Measurements from ENCODE around the gene KCTD11.

The KCTD11 gene

DNA sequence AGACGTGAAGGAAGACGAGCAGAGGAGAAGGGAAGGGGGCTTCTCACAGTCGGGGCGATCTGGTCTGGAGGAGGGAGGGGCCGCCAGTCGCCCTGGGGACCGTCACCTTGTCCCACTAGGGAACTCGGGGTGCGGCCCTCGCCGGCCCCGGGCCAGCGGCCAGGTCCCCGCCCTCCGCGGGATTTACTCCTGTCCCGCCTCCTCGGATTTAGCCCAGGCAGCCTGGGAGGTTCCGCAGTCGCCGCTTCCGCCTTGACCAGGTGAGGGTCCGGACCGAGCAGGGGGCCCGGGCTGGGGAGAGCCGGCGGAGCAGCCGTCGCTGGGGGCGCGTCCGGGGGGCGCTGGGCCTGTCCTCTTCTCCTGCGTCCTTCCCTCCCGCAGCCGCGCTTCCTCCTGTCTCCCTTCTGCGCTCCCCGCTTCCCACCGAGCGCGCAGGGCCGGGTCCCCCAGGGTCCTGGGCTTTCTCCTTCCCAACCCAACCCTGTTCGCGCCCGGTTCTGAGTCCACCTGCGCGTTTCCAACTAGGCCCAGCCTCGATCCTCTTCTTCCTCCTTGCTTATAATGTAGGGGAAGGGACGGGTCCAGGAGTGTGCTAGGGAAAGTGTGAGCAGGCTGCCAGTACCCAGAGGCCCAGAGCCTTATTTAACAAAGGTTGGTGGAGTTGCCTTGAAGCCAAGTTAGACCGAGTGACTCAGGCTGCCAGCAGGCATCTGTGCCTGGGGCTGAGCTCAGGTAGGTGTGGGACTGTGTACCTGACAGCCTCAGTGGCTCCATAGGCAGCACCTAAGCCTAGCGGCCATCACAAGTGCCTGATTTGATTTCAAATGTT is 29.1 kb downstream of the KCTD11 start, which contains the start of gene TNK1:
TNK1 (plus strand) TSS at position 235 of the 829 bp plus-strand sequence. CDS start 1,838 bp downstream, outside the sequence.
- DNase-seq = no peak

DNA sequence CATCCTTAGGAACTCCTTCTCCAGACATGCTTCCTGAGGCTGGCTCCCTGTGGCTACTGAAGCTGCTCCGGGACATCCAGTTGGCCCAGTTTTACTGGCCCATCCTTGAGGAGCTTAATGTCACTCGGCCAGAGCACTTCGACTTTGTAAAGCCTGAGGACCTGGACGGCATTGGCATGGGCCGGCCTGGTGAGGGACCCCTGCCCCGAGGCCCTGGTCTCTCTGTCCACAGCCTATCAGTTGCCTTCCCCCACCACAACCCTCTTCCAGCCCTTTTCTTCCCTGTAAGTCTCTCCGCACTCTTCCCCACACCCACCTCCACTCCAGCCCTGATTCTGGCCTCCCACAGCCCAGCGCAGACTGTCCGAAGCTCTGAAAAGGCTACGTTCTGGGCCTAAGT is 30.9 kb downstream of the KCTD11 start:
- DNase-seq = no peak

DNA sequence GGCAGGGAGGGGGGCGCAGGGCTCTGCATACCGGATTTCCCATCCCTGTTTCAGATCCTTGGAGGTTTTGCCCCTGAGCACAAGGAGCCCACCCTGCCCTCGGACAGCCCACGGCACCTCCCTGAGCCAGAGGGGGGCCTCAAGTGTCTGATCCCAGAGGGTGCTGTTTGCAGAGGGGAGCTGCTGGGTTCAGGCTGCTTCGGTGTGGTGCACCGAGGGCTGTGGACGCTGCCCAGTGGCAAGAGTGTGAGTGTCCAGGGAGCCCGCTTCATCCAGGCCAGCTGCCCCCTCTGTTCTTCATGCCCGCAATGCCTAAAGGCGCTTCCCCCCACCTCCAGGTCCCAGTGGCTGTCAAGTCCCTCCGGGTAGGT is 31.4 kb downstream of the KCTD11 start:
- DNase-seq = no peak

DNA sequence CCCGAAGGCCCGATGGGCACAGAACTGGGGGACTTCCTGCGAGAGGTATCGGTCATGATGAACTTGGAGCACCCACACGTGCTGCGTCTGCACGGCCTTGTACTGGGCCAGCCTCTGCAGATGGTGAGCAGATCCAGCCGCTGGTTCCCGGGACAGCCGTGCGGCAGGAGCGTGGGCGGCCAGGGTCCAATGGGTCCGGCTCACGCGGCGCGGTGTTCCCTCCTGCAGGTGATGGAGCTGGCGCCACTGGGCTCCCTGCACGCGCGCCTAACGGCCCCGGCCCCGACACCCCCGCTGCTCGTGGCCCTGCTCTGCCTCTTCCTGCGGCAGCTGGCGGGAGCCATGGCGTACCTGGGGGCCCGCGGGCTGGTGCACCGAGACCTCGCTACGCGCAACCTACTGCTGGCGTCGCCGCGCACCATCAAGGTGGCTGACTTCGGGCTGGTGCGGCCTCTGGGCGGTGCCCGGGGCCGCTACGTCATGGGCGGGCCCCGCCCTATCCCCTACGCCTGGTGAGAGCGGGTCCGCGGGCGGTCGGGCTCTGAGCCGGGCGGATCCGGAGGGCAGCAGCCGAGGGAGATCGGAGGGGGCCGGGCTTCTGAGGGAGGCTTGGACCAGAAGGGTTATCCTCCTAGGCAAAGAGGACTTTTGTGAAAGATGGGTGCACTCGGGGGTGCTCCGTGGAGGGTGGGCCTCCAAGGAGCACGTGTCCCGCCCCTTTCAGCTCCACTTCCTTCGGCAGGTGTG is 32.0 kb downstream of the KCTD11 start:
- peak; percentile 26 for DNase-seq

DNA sequence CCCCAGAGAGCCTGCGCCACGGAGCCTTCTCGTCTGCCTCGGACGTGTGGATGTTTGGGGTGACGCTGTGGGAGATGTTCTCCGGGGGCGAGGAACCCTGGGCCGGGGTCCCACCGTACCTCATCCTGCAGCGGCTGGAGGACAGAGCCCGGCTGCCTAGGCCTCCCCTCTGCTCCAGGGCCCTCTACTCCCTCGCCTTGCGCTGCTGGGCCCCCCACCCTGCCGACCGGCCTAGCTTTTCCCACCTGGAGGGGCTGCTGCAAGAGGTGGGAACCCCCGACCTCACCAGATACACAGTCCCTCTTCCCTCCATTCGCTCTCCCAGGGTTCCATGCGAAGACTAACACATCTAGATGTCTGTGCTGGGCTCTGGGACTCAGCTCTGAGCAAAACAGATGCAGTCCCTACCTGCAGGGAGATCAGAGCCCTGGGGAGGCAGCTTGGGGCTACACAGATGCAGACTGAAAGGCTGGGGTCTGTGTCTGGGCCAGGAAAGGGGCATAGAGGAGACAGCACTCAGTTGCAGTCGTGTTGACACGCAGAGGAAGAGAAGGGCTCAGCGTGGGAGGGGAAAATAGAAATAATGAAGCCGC is 32.6 kb downstream of the KCTD11 start:
- DNase-seq = no peak

DNA sequence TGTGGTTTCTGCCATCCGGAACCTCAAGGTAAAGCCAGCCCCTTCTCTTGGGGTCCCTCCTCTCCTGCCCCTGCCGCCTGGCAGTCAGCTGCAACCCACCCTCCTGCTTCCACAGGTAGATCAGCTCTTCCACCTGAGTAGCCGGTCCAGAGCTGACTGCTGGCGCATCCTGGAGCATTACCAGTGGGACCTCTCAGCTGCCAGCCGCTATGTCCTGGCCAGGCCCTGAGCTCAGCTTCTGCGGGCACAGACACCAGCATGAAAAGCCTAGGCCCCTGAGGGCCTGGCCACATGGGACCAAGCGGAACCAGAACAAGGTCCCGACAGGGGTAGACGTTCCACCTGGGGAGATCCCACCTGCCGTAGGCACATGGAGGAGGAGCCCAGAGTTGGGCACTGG is 36.9 kb downstream of the KCTD11 start:
- DNase-seq = no peak

DNA sequence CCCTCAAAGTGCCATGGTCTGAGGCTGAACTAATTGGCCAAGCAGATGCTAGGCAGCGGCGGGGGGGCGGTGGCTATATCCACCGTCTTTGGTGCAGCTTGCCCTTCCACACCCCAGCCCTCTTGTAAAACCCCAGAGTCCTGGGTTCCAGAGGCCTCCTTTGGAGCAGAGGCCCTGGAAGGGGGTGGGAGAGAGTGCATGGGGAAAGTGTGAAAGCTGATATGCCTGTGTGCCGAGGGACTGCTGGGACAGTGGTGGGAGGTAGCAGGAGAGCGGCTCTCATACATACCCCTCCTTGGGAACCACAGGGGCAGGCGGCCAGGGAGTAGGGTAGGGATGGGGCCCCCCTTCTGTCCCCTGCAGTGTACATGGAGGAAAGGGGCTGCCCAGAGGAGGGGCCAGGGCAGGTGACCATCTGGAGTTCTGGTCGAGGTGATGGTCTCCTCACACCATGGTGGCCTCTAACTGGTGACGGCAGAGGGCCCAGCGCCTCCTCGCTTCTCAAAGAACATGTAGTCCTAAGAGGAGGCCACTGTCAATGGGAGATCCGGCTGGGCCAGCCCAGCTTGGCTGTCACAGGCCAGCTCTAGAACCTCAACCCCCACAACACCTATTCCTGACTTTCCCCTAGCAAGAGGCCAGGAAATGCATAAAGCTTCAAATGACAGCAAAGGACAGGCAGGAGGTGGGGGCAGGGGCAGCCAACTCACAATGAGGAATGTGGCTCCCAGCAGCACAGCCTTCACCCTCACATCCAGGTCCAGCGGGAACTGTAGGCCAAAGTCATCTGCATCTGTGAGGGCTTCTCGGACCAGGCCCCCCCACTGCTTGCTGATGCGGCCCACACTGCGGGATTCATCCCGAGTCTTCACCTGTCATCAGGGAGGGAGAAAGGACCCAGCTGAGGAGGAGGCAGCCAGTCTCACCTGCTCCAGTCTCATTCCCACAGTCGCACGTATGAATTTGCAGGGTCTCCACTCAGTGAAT is 38.3 kb downstream of the KCTD11 start:
- no peak for DNase-seq

DNA sequence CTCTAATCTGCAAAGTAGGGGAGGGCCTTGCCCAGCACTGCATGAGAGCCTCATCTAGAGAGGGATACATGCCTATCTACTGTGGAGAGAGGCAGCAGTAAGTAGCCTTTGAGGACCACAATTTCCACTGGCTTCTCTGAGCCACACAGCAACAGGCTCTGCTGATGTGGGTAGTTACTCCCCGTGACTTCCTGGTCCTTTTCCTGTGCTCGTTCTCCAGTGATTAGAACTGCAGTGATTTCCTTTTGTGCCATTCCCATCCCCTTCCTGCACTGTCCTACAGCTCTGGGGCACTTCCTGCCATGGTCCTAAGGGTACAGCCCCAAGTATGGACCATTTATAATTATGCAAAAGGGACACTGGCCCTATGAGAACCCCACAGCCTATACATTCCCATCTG is 39.3 kb downstream of the KCTD11 start:
- DNase-seq = no peak

DNA sequence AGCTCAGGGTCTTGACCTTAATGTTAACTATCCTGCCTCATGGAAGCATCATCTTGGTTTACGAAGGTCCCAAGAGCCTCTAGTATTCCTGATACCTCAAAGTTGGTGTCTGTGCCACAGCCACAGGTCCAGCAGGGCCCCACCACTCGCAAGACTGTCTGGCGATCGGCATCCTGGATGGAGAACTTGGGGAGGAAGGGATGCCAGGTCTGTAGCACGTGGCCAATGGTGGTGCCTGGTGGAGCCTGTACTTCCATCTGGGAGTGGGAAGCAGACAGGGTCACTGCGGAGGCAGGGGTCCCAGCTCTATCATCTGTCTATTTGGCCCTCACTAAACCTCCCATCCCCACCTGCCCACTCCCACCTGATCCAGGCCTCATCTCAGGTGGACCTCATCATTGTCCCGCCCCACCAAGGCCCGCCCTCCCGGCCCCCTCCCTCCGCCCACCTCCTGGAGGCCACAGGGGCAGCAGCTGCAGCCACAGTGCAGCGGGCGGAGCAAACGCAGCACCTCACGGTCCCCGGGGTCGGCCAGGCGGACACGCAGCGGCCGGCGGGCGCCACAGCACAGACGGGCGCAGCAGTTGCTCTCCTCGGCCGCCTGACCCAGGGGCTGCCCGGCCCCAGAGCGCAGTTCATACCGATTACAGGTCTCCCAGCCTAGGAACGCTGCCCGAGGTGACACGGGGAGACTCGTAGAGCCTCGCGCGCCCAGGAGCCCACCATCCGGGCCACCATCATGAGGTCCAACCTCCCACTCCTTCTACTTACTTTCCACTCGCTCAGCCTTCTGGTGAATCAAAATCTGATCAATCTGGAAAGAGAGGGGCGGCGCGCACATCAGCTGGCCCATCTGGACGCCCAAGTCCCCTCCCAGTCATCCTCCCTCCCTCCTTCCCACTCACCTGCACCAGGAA is 41.0 kb downstream of the KCTD11 start:
- no peak for DNase-seq

DNA sequence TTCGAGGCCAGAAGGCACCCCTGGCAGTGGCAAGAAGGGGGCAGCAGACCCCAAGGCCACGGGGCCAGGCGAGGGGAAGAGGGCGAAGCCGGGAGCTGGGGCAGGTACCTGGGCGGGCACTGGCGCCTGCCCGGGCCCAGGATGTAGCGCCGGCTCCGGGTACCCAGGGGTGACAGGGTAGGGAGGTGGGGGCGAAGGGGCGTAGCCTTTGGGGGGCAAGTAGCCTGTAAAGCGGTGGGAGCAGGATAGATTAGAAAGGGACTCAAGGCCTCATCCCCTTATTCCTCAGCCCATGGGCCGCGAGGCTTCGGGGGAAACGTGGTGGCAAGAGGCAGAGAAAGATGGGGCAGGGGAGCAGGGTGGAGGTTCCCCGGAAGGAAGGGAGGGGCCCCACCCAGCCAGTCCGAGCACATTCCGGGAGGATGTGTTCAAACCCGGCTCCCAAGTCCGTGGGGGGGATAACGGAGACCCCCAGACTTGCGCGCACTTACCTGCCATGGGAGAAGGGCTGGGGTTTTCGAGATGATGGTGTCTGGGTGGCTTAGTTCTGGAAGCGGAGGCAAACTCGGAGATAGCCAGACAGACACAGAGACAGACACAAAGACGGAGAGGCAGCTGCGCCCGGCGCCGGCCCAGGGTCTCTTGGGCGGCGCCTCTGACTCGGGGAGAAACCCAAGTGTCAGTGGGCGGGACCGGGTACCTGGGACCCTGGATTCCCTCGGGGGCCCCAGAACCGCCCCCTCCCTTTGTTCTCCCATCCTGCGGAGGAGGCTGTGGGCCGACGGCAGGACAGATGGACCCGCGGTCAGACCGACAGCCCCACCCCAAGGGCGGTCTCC is 41.9 kb downstream of the KCTD11 start:
- DNase-seq = no peak

DNA sequence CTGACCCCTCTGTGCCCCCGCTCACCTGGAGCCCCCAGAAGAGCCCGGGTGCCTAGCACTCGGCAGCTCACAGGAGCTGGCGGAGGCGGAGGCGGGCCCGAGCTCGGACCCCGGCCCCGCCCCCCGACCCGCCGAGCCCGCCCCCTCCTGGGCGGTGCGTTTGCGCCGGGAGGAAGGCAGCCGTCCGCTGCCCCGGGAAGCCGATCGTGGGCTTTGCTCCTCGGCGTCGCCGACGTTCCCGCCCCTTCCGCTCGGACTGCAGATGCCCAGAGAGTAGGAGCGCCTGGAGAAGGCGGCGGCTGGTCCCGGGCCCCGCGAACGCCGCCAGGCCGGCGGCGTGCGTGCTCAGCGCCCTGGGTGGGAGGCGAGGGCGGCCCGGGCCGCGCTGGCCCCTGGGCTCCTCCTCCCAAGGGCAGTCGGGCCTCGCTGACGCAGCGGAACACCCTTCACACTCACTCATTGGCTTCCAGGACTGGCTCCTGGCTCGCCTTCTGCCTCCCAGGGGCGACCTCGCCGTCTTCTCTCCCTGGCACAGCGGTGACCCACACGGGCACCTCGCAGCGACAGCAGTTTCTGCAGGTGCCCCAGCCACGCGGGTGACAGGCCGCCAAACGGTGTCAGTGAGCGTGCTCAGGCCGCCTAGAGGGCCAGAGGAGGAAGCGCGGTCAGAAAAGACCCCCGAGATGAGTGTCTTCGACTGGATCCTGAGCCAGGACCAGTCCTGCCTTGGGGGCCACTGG is 42.7 kb downstream of the KCTD11 start, which contains the start of gene PLSCR3:
PLSCR3 (minus strand) TSS at position 74 of the 740 bp plus-strand sequence. CDS start 415 bp downstream, outside the sequence.
- peak; percentile 81 for DNase-seq

DNA sequence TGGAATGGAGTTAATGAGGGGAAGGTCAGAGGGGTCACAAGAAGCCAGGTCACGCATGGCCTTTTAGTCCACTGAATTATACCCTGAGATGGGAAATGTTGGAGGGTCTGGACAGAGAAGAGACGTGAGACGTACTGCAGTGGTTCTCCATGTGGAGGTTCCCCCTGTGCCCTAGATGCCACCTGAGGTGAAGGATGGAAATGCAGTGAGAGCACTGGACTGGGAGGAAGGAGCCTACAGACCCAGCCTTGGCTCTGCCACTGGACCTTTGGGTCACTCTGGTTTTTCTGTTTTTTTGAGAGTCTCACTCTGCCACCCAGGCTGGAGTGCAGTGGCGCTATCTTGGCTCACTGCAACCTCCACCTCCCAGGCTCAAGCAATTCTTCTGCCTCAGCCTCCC is 44.2 kb downstream of the KCTD11 start:
- no peak for DNase-seq

DNA sequence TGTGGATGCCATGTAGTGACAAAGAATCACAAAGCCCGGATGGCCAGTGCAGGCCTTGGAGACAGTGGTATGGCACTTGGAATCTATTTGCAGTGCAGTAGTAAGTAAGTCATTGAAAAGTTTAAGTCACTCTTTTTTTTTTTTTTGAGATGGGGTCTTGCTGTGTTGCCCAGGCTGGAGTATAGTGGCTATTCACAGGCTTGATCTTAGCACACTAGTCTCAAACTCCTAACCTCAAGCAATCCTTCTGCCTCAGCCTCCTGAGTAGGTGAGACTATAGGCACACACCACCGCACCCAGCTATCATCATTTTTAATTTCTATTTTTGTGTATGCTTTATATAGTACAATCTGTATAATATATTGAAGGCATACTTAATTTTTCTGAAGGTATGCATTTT is 46.6 kb downstream of the KCTD11 start:
- DNase-seq = no peak

DNA sequence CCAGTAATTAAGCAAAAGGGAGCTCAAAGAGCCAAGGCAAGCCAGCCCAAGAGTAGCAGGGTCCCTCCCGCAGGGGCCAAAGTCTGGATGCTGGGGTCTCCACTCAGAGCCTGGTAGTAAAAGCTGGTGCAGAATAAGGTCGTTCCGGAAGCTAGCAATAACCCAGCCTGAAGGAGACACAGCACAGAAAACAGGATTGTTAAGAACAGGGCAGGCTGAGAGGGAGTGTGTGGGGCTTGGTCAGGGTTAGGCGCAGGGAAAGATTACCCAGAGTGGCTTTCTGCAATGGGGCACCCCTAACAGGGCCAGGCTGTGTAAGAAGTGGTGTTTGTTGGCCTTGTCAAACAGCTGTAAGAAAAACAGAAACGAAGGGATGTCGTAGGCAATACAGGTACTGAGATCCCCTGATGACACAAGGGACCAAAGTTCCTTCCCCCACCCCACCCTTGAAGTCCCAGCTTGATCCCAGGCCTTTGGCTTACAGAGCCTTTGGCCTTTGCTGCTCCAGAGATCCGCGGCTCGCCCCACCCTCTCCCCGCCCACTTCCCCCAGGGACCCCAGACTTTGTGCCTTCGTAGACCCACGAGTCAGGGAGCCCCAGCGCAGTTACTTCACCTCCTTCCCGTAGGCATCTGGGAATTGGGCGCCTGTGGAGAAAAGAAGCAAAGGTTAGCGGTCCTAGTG is 51.2 kb downstream of the KCTD11 start:
- DNase-seq = no peak

DNA sequence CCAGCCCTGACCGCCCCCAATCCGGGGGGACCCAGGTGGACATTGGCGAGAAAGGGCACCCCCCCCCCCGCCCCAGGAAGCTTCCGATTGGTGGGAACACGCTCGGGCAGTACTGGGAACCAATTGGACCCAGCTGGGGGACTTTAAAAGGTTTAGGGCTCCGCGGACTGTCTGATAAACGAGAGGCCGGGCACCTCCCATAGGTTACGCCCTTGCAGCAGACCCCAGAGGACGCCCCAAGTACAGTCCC is 51.7 kb downstream of the KCTD11 start:
- DNase-seq = no peak

DNA sequence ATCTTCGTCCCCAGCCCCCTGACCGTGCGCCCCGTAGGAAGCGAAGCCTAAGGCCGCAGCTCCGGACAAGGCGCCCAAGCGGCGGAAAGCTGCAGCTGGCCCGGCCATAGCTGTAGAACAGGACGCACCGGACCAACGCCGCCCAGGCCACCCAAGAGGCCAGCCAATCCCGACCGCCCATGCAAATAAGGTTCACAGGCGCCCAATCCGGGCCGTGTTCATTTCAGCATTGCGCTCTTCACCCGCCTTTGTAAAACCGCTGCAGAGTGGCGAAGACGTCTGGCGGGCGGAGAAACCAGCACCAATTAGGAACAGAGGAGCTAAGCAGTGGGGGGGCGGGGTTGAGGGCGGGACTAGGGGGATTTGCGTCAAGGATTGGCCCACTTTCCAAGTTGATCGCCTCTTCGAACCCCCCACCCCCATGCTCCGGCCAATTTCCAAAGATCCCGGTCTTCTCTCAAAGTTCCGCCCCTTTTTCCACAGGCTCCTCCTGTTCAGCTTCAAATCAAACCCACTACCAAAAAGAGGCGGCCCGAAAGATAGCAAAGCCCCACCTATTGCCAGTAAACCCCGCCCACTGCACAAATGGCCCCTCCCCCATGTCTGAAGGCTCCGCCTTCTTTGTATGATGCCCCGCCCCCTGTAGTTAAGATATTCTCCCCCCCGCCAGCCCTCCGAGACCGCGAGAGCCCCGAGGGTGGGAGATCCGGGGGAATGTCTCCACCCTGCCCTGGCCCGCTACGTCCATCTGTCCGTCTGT is 52.2 kb downstream of the KCTD11 start, which contains the start of gene TMEM256:
TMEM256 (minus strand) TSS at position 121 of the 760 bp plus-strand sequence; CDS start at position 108, 13 bp downstream.
- peak; percentile 100 for DNase-seq
